GM12878 (cell line): ENCODE data around the gene SPI1. TPM values are rescaled to one million over a fixed set of nuclear protein-coding genes. Genes with fewer than 3 reads are reported as not detected.

Experiments used
- ATAC-seq: fragments of 200-7000 bp; cut with Tn5 transposase; 3 replicates; pipeline ENCODE4 v1.9.1; 2020; ENCODE audit warnings: mild to moderate bottlenecking, moderate library complexity
- BruUV-seq: library from RNA; stranded (reverse); fragments of 400-500 nt; replicated peaks from 2 replicates; lab custom pipeline; 2021; lab: Mats Ljungman, UMichigan
- CTCF ChIA-PET: fragments of 300-600 bp; sonication (Branson Sonifier 250); formaldehyde crosslinking; extraction: SDS; loops from one replicate; lab custom pipeline; 2021; ENCODE audit warnings: inconsistent platforms; lab: Yijun Ruan, JAX
- POLR2A ChIA-PET: fragments of 350-600 bp; formaldehyde crosslinking; extraction: SDS; loops from one replicate; lab custom pipeline; 2021; ENCODE audit warnings: inconsistent platforms; lab: Charles Lee
- RAD21 ChIA-PET: fragments of 300-600 bp; sonication (Branson Sonifier 250); formaldehyde crosslinking; loops from one replicate; lab custom pipeline; 2023; ENCODE audit warnings: antibody characterized with exemption; ENCODE audit not compliant: unreplicated experiment; lab: Charles Lee
- SMC1A ChIA-PET: fragments of 300-600 bp; sonication (Branson Sonifier 250); formaldehyde crosslinking; loops from one replicate; lab custom pipeline; 2023; ENCODE audit not compliant: unreplicated experiment, uncharacterized antibody; lab: Charles Lee
- DNase-seq: peaks from one replicate; pipeline ENCODE4 v3.0.0-alpha.2; 2011; ENCODE audit warnings: low read depth, low spot score
- FAIRE-seq: peaks from 3 replicates; lab custom pipeline; 2011; peaks lifted over from hg19 to GRCh38; lab: Jason Lieb, UNC
- H2AFZ ChIP-seq: 2 replicates; pipeline ENCODE4 v1.6.0; 2011; ENCODE audit warnings: low read depth, low read length, control low read depth; ENCODE audit not compliant: control insufficient read depth
- H3K27ac ChIP-seq: 2 replicates; pipeline ENCODE4 v1.5.1; 2011; ENCODE audit warnings: control low read depth; ENCODE audit not compliant: control insufficient read depth, insufficient read depth
- H3K27me3 ChIP-seq, 2 experiments: replicated peaks in 1 of 2; 2 replicates each; pipeline versions ENCODE4 v1.6.0 to v1.6.1; 2011; ENCODE audit warnings: low read length in 1 of 2; ENCODE audit not compliant: control insufficient read depth in 2 of 2, insufficient read depth in 2 of 2
- H3K36me3 ChIP-seq, 2 experiments: 2 replicates each; pipeline ENCODE4 v1.5.1; 2011; ENCODE audit warnings: low read length in 1 of 2; ENCODE audit not compliant: control insufficient read depth in 2 of 2, insufficient read depth in 2 of 2
- H3K4me1 ChIP-seq: 2 replicates; pipeline ENCODE4 v1.6.1; 2011; ENCODE audit warnings: mild to moderate bottlenecking, low read length, moderate library complexity, mixed read lengths; ENCODE audit not compliant: control insufficient read depth, insufficient read depth
- H3K4me2 ChIP-seq: 2 replicates; pipeline ENCODE4 v1.6.0; 2011; ENCODE audit warnings: control low read depth; ENCODE audit not compliant: control insufficient read depth, insufficient read depth
- H3K4me3 ChIP-seq: fragments of 200-600 bp; sonication (generic); 2 replicates; pipeline ENCODE4 v1.5.1; 2016
- H3K79me2 ChIP-seq: 2 replicates; pipeline ENCODE4 v1.6.0; 2011; ENCODE audit warnings: low read length; ENCODE audit not compliant: control insufficient read depth, insufficient read depth
- H3K9ac ChIP-seq: 2 replicates; pipeline ENCODE4 v1.8.0; 2011; ENCODE audit warnings: low read length, control low read depth, mixed read lengths; ENCODE audit not compliant: control insufficient read depth, insufficient read depth
- H3K9me3 ChIP-seq: replicated peaks from 3 replicates; pipeline ENCODE4 v1.5.1; 2011; ENCODE audit warnings: mild to moderate bottlenecking, low read length; ENCODE audit not compliant: control insufficient read depth, insufficient read depth
- H4K20me1 ChIP-seq: 2 replicates; pipeline ENCODE4 v1.6.0; 2011; ENCODE audit not compliant: control insufficient read depth, insufficient read depth
- CBX5 ChIP-seq: sonication (generic); IDR thresholded peaks from 2 replicates; pipeline ENCODE4 v1.6.1; 2016; ENCODE audit warnings: low read depth, moderate library complexity, mild to moderate bottlenecking, inconsistent platforms
- ESRRA ChIP-seq: IDR thresholded peaks from 2 replicates; pipeline ENCODE4 v1.6.1; 2012; ENCODE audit warnings: mild to moderate bottlenecking, low read length, improper control_type of control experiment
- IRF4 ChIP-seq: IDR thresholded peaks from 2 replicates; pipeline ENCODE4 v1.6.1; 2011; ENCODE audit warnings: low read depth, low read length
- KAT2A ChIP-seq: conservative IDR thresholded peaks from 2 replicates; pipeline ENCODE4 v1.6.1; 2011; ENCODE audit warnings: low read depth, low read length; ENCODE audit not compliant: control insufficient read depth
- RAD51 ChIP-seq: fragments of 450-650 bp; IDR thresholded peaks from 2 replicates; pipeline ENCODE4 v1.6.1; 2016; ENCODE audit warnings: moderate library complexity, mild to moderate bottlenecking, inconsistent platforms
- RFX5 ChIP-seq: IDR thresholded peaks from 2 replicates; pipeline ENCODE4 v1.6.1; 2011; ENCODE audit warnings: low read depth, low read length, improper control_type of control experiment
- SMC3 ChIP-seq: IDR thresholded peaks from 2 replicates; pipeline ENCODE4 v1.6.1; 2011; ENCODE audit warnings: low read length, improper control_type of control experiment, borderline replicate concordance
- STAT1 ChIP-seq: fragments of 450-650 bp; conservative IDR thresholded peaks from 2 replicates; pipeline ENCODE4 v1.6.1; 2014; ENCODE audit warnings: antibody characterized with exemption, mild to moderate bottlenecking
- TARDBP ChIP-seq: IDR thresholded peaks from 2 replicates; pipeline ENCODE4 v1.6.1; 2016; ENCODE audit warnings: borderline replicate concordance
- TCF3 ChIP-seq: IDR thresholded peaks from 2 replicates; pipeline ENCODE4 v1.6.1; 2012; ENCODE audit warnings: low read depth, mild to moderate bottlenecking, low read length, borderline replicate concordance; ENCODE audit not compliant: insufficient read depth
- WGBS: methylation state at CpG from one replicate; pipeline ENCODE4 v1.1.6; 2016; ENCODE audit warnings: low lambda C conversion rate; ENCODE audit not compliant: insufficient replicate concordance, insufficient coverage; ENCODE audit errors: missing lambda C conversion rate; 5-methylcytosine and 5-hydroxymethylcytosine counted together
- in situ Hi-C: fragments of 300-500 bp; cut with MboI; formaldehyde crosslinking; loops from 9 replicates; pipeline ENCODE4 v1.14.3; 2018; ENCODE audit warnings: mixed read lengths
- intact Hi-C: fragments of 100-400 bp; cut with micrococcal nuclease; formaldehyde crosslinking; loops from one replicate; pipeline ENCODE4 v1.14.2; 2022; ENCODE audit not compliant: unreplicated experiment
- polyA plus RNA-seq, 11 experiments: library from polyadenylated mRNA; depleted of rRNA in 4 of 11; unstranded in 6 of 11; stranded (reverse) in 5 of 11; fragments of >200 nt; fragmentation: Nextera tagmentation in 4 of 11; fragmentation: Illumina TruSeq in 1 of 11; extraction: Ambion mirVana in 4 of 11; extraction: Trizol in 1 of 11; gene quantifications; 1 replicate in 1 of 11; 2 replicates in 10 of 11; pipeline versions ENCODE4 v1.2.1 to v1.2.3, GENCODE V29; 2011 to 2016; ENCODE audit warnings: inconsistent platforms in 2 of 11, missing spikeins in 2 of 11, low read depth in 1 of 11
- total RNA-seq, 4 experiments: library from RNA; depleted of rRNA in 3 of 4; stranded (reverse); fragments of >200 nt in 3 of 4; fragmentation: Illumina TruSeq in 1 of 4; extraction: Trizol in 1 of 4; gene quantifications; 2 replicates each; pipeline versions ENCODE4 v1.2.1 to v1.2.3, GENCODE V29; 2013 to 2021

SPI1 gene
- total and polyA plus RNA-seq, 10 of the 15 experiments (the other 5 are each of a cell fraction or from before 2014, with no cell fraction given), result 0.05 to 31.1 (median 9.7) TPM

- POLR2A ChIA-PET, result interaction anchor here (0.6 to 1.2 kb wide), 4 partner anchors 10 to 298 kb away, joined by 3 to 5 read pairs (median 3); partner anchors contain the start of gene PSMC3
These were observed 32.3 kb upstream of the SPI1 start for GRCh38 chr11:47410370-47411264.

More at GRCh38 chr11:47410370-47411264, 32.3 kb upstream of the SPI1 start:
- H4K20me1 ChIP-seq, result no peaks in the 10 kb centered on the region
- H3K36me3 ChIP-seq, result no peaks in the 10 kb centered on the region; a peak in 1 of 4 replicates
- peaks cover 17% of the 10 kb centered on the region for H3K4me1 ChIP-seq
- H3K4me2 ChIP-seq, result no peak overlapping the region
- FAIRE-seq, result no peak
- no peak for ATAC-seq
- no peak for TF ChIP-seq STAT1
- TF ChIP-seq KAT2A, result no peak
- TF ChIP-seq IRF4, result no peak
- no peak for TF ChIP-seq CBX5
- no peak for TF ChIP-seq TCF3
- TF ChIP-seq RFX5, result no peak
- TF ChIP-seq TARDBP, result no peak
- TF ChIP-seq SMC3, result no peak
- TF ChIP-seq RAD51, result no peak
- TF ChIP-seq ESRRA, result no peak
- no TSS peak for BruUV-seq
- H3K27ac ChIP-seq, result no peak overlapping the region
- ChIA-PET CTCF (interaction anchor here (0.5 to 7.4 kb wide), 20 partner anchors 8 to 443 kb away, joined by 3 to 161 read pairs (median 4); partner anchors contain the start of genes ACP2, ARFGAP2, DDB2 and MADD), RAD21 (interaction anchor here (0.6 to 3.8 kb wide), 9 partner anchors 11 to 305 kb away, joined by 3 to 24 read pairs (median 4); partner anchors contain the start of genes AGBL2, DDB2 and NR1H3), SMC1A (interaction anchor here (0.6 to 3.4 kb wide), 5 partner anchors 37 to 442 kb away, joined by 3 to 35 read pairs (median 8); no protein-coding TSS in a partner anchor)
- H3K4me3 ChIP-seq, result no peak overlapping the region
- DNase-seq, result no peak
- intact Hi-C loops (no loop called here), in situ Hi-C loops (no loop called here)
- no peaks in the 10 kb centered on the region for H3K27me3 ChIP-seq
- no peak overlapping the region for H2AFZ ChIP-seq
- H3K9ac ChIP-seq, result no peak overlapping the region
- peaks cover 2% of the 10 kb centered on the region for H3K79me2 ChIP-seq
- no peaks in the 10 kb centered on the region for H3K9me3 ChIP-seq
- WGBS, result 72% methylated on average over 12 of the region's 12 CpGs
